Vagina (tissue), 2 donors: Measurements from ENCODE around the gene GON4L. TPM values are rescaled to one million over a fixed set of nuclear protein-coding genes. Genes with fewer than 3 reads are reported as not detected.

Experiments used
- DNase-seq, 2 donors: peaks; one replicate each; pipeline ENCODE4 v3.0.0-alpha.2; 2017; ENCODE audit errors: extremely low spot score in 2 of 2
- H3K27ac ChIP-seq: fragments of 200-600 bp; sonication (generic); one replicate; pipeline ENCODE4 v1.5.1; 2019
- H3K27me3 ChIP-seq: fragments of 200-600 bp; sonication (generic); one replicate; pipeline ENCODE4 v1.5.1; 2019
- H3K36me3 ChIP-seq, 2 donors: fragments of 200-600 bp; sonication (generic); one replicate each; pipeline ENCODE4 v1.5.1; 2017 to 2019
- H3K4me1 ChIP-seq: fragments of 200-600 bp; sonication (generic); one replicate; pipeline ENCODE4 v1.5.1; 2019
- H3K4me3 ChIP-seq, 2 donors: fragments of 200-600 bp; sonication (generic); 1 replicate in 1 of 2; 2 replicates in 1 of 2; pipeline ENCODE4 v1.5.1; 2016 to 2019
- H3K9me3 ChIP-seq: fragments of 200-600 bp; sonication (generic); one replicate; pipeline ENCODE4 v1.5.1; 2019
- POLR2A ChIP-seq, 2 donors: fragments of 450-650 bp; IDR thresholded peaks; one replicate each; pipeline ENCODE4 v1.6.1; 2017; ENCODE audit warnings: antibody characterized with exemption in 2 of 2, mild to moderate bottlenecking in 2 of 2, moderate library complexity in 2 of 2
- POLR2AphosphoS5 ChIP-seq, 2 donors: sonication (generic); formaldehyde crosslinking; IDR thresholded peaks; one replicate each; pipeline ENCODE4 v1.9.0; 2017; ENCODE audit warnings: antibody characterized with exemption in 2 of 2, mild to moderate bottlenecking in 2 of 2, low read depth in 1 of 2; ENCODE audit not compliant: insufficient read depth in 1 of 2
- intact Hi-C: fragments of 100-400 bp; cut with DNase I; formaldehyde crosslinking; loops from one replicate; pipeline ENCODE4 v1.15.1; 2023
- total RNA-seq: library from RNA; depleted of rRNA; stranded (reverse); fragments of >200 nt; gene quantifications from one replicate; pipeline ENCODE4 v1.2.3, GENCODE V29; 2016
- TF ChIP-seq, protein P1 (sequence below), 3 experiments: fragments of 450-650 bp in 2 of 3; fragments of 200-600 bp in 1 of 3; sonication (generic) in 1 of 3; IDR thresholded peaks; one replicate each; pipeline ENCODE4 v1.5.1; 2017 to 2019; ENCODE audit warnings: antibody characterized with exemption in 3 of 3, mild to moderate bottlenecking in 2 of 3, moderate library complexity in 2 of 3

Gene GON4L
- total RNA-seq, 1 donor from 2014 or later: 50.3 TPM

DNA sequence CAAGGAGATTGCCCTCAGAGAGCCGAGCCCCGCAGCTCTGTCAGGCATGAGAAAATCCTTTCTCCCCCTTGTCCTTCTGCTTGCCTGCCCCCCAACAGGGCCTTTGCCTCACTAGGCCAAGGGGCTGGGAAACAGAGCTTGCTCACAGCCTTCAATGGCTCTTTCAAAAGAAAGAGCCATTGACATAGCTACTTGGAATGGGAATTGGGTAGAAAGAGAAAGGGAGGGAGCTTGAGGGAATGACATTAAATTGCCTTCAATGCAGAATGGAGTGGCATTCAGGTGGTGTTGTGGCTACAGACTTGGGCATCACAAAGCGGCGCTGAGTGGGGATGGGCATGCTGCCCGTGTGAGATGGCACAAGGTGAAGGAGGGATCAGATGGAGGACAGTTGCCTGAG is 15.5 kb upstream of the GON4L start:
- TF ChIP-seq, protein P1, sequence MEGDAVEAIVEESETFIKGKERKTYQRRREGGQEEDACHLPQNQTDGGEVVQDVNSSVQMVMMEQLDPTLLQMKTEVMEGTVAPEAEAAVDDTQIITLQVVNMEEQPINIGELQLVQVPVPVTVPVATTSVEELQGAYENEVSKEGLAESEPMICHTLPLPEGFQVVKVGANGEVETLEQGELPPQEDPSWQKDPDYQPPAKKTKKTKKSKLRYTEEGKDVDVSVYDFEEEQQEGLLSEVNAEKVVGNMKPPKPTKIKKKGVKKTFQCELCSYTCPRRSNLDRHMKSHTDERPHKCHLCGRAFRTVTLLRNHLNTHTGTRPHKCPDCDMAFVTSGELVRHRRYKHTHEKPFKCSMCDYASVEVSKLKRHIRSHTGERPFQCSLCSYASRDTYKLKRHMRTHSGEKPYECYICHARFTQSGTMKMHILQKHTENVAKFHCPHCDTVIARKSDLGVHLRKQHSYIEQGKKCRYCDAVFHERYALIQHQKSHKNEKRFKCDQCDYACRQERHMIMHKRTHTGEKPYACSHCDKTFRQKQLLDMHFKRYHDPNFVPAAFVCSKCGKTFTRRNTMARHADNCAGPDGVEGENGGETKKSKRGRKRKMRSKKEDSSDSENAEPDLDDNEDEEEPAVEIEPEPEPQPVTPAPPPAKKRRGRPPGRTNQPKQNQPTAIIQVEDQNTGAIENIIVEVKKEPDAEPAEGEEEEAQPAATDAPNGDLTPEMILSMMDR (IDR thresholded peaks at IDR 0.05): no peak
- TF ChIP-seq POLR2A (IDR thresholded peaks at IDR 0.05) (no peak), POLR2AphosphoS5 (IDR thresholded peaks at IDR 0.05; ENCODE audit: insufficient read depth in 1 of 2, low read depth in 1 of 2) (no peak)
- no peak for DNase-seq
- H3K4me1 ChIP-seq: peaks cover 10% of the 10 kb centered on the region
- no peaks in the 10 kb centered on the region for H3K36me3 ChIP-seq
- no peak overlapping the region for H3K4me3 ChIP-seq
- H3K9me3 ChIP-seq: no peaks in the 10 kb centered on the region
- no peaks in the 10 kb centered on the region for H3K27me3 ChIP-seq
- H3K27ac ChIP-seq: no peak overlapping the region
- intact Hi-C loops: no loop called here

DNA sequence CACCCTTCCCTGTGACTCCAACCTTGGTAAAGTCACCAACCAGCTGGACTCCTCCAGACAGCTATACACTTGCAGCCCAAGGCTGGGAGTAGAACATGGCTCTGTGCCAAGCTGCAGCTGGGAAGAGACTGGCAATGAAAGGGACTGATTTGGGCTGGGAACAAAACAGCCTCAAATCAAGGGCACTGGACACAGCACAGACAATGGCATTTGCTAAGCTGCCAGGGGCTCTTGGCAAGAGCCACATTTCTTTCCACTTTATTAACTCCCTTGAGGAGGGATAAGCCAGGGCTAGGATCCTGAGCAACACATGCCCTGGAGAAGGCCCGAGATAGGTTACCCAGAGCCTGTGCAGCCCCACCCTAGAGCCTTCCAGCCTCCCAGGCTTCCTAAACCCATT is 14.4 kb upstream of the GON4L start:
- no peaks in the 10 kb centered on the region for H3K36me3 ChIP-seq
- H3K4me3 ChIP-seq: no peak overlapping the region
- TF ChIP-seq, protein P1 (IDR thresholded peaks at IDR 0.05): no peak
- no peak for TF ChIP-seq POLR2A (IDR thresholded peaks at IDR 0.05)
- TF ChIP-seq POLR2AphosphoS5 (IDR thresholded peaks at IDR 0.05; ENCODE audit: insufficient read depth in 1 of 2, low read depth in 1 of 2): no peak
- H3K27me3 ChIP-seq: no peaks in the 10 kb centered on the region
- no peak overlapping the region for H3K27ac ChIP-seq
- intact Hi-C loops: no loop called here
- H3K9me3 ChIP-seq: no peaks in the 10 kb centered on the region
- DNase-seq: no peak
- peaks cover 10% of the 10 kb centered on the region for H3K4me1 ChIP-seq

DNA sequence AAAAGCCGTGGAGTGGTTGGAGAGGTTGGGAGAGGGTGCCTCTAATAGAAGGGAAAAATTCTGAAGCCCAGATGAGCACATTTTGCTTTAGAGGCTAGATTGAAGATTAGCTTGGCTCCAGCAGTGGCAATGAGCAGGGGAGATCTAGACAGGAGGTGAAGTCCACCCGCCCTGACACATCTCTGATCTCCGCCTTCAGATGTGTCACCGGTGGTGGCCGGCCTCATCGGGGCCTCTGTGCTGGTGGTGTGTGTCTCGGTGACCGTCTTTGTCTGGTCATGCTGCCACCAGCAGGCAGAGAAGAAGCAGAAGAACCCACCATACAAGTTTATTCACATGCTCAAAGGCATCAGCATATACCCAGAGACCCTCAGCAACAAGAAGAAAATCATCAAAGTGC is 10.8 kb upstream of the GON4L start:
- H3K27ac ChIP-seq: no peak overlapping the region
- no peaks in the 10 kb centered on the region for H3K27me3 ChIP-seq
- no peak overlapping the region for H3K4me3 ChIP-seq
- no peaks in the 10 kb centered on the region for H3K9me3 ChIP-seq
- DNase-seq: no peak
- intact Hi-C loops: no loop called here
- no peak for TF ChIP-seq POLR2AphosphoS5 (IDR thresholded peaks at IDR 0.05; ENCODE audit: insufficient read depth in 1 of 2, low read depth in 1 of 2)
- TF ChIP-seq POLR2A (IDR thresholded peaks at IDR 0.05): no peak
- TF ChIP-seq, protein P1 (IDR thresholded peaks at IDR 0.05): no peak
- H3K4me1 ChIP-seq: no peaks in the 10 kb centered on the region
- no peaks in the 10 kb centered on the region for H3K36me3 ChIP-seq

DNA sequence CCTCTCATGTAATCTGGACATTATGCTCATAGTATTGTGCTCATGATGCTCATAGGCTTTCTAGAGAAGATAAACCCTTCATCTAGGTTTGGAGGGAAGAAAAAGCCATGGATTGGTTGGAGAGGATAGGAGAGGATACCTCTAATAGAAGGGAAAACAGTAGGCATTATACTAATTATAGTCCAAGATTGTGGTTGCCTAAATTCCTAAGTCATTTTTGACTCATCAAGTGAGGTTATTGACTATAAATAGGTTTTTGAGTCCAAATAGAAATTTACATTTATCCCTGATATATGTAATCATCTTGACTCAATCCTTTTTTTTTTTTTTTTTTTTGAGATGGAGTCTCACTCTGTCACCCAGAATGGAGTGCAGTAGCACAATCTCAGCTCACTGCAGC is 7.4 kb upstream of the GON4L start:
- no peaks in the 10 kb centered on the region for H3K9me3 ChIP-seq
- no peak for DNase-seq
- no peak overlapping the region for H3K27ac ChIP-seq
- intact Hi-C loops: no loop called here
- H3K4me1 ChIP-seq: peaks cover 19% of the 10 kb centered on the region
- TF ChIP-seq POLR2A (IDR thresholded peaks at IDR 0.05): no peak
- TF ChIP-seq, protein P1 (IDR thresholded peaks at IDR 0.05): no peak
- no peak for TF ChIP-seq POLR2AphosphoS5 (IDR thresholded peaks at IDR 0.05; ENCODE audit: insufficient read depth in 1 of 2, low read depth in 1 of 2)
- no peak overlapping the region for H3K4me3 ChIP-seq
- no peaks in the 10 kb centered on the region for H3K36me3 ChIP-seq
- no peaks in the 10 kb centered on the region for H3K27me3 ChIP-seq

DNA sequence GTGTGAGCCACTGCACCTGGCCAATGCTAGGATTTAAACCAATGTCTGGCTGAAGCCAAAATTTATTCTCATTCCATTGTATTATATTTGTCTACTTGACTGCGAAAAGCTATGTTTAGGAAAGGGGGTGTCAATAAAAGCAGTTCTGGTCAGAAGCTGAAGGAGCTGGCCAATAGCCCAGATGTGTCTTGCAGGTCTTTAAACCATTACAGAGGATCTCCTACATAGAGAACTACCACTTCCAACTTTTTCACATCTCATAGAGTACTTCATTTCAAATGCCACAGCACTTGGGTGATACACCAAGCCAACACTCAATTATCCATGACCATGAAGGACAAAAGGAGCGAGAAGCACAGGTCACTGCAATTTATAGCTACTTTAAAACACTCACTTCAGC is 4.9 kb upstream of the GON4L start:
- TF ChIP-seq, protein P1 (IDR thresholded peaks at IDR 0.05): no peak
- TF ChIP-seq POLR2AphosphoS5 (IDR thresholded peaks at IDR 0.05; ENCODE audit: insufficient read depth in 1 of 2, low read depth in 1 of 2) (no peak), POLR2A (IDR thresholded peaks at IDR 0.05) (no peak)
- no peak overlapping the region for H3K4me3 ChIP-seq
- no peak for DNase-seq
- no peaks in the 10 kb centered on the region for H3K36me3 ChIP-seq
- no peaks in the 10 kb centered on the region for H3K9me3 ChIP-seq
- intact Hi-C loops: no loop called here
- H3K27me3 ChIP-seq: no peaks in the 10 kb centered on the region
- H3K27ac ChIP-seq: no peak overlapping the region
- peaks cover 26% of the 10 kb centered on the region for H3K4me1 ChIP-seq
